ENCODE data around the gene TCAIM. TPM values are rescaled to one million over a fixed set of nuclear protein-coding genes. Genes with fewer than 3 reads are reported as not detected.

The TCAIM gene
- total and polyA plus RNA-seq, 9 of the 15 experiments (the other 6 are each of a cell fraction or from before 2014, with no cell fraction given), result 19.7 to 53.3 (median 36.9) TPM

DNA sequence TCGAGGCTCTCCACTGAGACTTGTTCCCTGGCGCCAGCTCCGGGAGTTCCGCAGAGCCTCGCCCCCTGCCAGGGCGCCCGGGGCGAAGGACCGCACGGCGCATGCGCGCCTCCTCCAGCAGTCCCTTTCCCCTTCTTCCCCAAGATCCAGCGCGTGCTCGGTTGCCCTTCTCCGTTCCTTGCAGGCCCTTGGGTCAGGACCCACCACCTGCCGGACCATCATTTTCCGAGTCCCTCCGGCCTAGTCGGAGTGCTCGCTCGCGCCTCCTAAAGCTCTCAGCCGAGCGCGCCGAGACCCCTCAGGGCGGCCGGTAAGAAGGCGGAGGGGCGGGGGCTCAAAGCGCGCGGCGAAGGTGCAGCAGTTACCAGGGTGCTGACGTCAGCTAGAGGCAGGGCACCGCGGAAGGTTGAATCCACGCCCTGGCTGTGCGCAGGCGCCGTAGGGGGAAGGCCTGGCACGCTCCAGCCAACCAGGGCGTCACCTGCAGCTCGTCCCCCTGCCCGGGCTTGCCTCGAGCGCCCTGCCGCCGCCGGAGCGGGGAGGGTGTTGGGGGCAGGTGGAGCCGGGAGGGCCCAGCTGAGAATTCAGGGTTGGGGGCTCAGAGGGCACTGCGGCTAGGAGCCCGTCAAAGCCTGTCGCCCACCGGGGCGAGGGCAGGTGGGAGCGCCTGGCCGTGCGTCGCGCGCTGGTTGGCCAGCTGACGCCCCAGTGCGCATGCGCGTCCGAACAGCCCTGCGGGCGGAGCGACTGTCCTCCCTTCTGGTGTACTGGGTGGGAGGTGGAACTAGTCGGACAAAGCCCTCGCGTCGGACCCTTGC, at the start of gene TCAIM (continued):
- TF ChIP-seq, protein P1, sequence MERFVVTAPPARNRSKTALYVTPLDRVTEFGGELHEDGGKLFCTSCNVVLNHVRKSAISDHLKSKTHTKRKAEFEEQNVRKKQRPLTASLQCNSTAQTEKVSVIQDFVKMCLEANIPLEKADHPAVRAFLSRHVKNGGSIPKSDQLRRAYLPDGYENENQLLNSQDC (CRISPR knock-in tag; IDR thresholded peaks at IDR 0.05), result 0 out of 2 replicates have a peak, but pooled peaks have one; percentile 32
- 0 out of 2 replicates have a peak, but pooled peaks have one; percentile 37 for TF ChIP-seq CBFB (CRISPR knock-in tag; IDR thresholded peaks at IDR 0.05)
- no peak for TF ChIP-seq NR2C1 (IDR thresholded peaks at IDR 0.05)
- TF ChIP-seq NR2C1 (tag; IDR thresholded peaks at IDR 0.05), result 0 out of 2 replicates have a peak, but pooled peaks have one; percentile 31
- peak; percentile 33; the same call in 1 of the 2 replicates for TF ChIP-seq HDAC8 (tag; IDR thresholded peaks at IDR 0.05)
- peak; percentile 86 for TF ChIP-seq RNF2 (IDR thresholded peaks at IDR 0.05)
- 0 out of 2 replicates have a peak, but pooled peaks have one; percentile 56 for TF ChIP-seq RBM34 (IDR thresholded peaks at IDR 0.05; ENCODE audit: borderline replicate concordance, insufficient read depth, low read length)
- peak in 2 of 3 experiments; percentile 14 to 24 for TF ChIP-seq YY1 (IDR thresholded peaks at IDR 0.05; ENCODE audit: borderline replicate concordance in 1 of 3, control insufficient read depth in 1 of 3, extremely low read depth in 1 of 3, insufficient read depth in 3 of 3, insufficient read length in 1 of 3, insufficient replicate concordance in 2 of 3, low read depth in 1 of 3, low read length in 2 of 3)
- TF ChIP-seq NFATC3 (IDR thresholded peaks at IDR 0.05), result no peak
- TF ChIP-seq E2F3 (CRISPR knock-in tag; IDR thresholded peaks at IDR 0.05), result peak; percentile 50; the same call in 1 of the 2 replicates
- TF ChIP-seq EP400 (IDR thresholded peaks at IDR 0.05), result peak; percentile 99
- peak; percentile 70 for TF ChIP-seq LCOR (CRISPR knock-in tag; IDR thresholded peaks at IDR 0.05)
- TF ChIP-seq XRCC5 (IDR thresholded peaks at IDR 0.05; ENCODE audit: low read depth, low read length), result peak; percentile 30; the same call in 1 of the 2 replicates
- TF ChIP-seq PML (IDR thresholded peaks at IDR 0.05; ENCODE audit: low read length), result peak; percentile 58
- no peak for TF ChIP-seq ETV6 (IDR thresholded peaks at IDR 0.05; ENCODE audit: borderline replicate concordance in 1 of 2, low read depth in 2 of 2, low read length in 1 of 2)
- peak; percentile 81; the same call in 1 of the 2 replicates for TF ChIP-seq ETV6 (CRISPR knock-in tag; IDR thresholded peaks at IDR 0.05; ENCODE audit: borderline replicate concordance)
- no peak for TF ChIP-seq ZNF274 (IDR thresholded peaks at IDR 0.05; ENCODE audit: borderline replicate concordance, low read depth, low read length)
- TF ChIP-seq SOX6 (IDR thresholded peaks at IDR 0.05), result peak; percentile 59; the same call in 1 of the 2 replicates
- no peak for TF ChIP-seq ZFP1 (CRISPR knock-in tag; IDR thresholded peaks at IDR 0.05)
- TF ChIP-seq, protein P2, sequence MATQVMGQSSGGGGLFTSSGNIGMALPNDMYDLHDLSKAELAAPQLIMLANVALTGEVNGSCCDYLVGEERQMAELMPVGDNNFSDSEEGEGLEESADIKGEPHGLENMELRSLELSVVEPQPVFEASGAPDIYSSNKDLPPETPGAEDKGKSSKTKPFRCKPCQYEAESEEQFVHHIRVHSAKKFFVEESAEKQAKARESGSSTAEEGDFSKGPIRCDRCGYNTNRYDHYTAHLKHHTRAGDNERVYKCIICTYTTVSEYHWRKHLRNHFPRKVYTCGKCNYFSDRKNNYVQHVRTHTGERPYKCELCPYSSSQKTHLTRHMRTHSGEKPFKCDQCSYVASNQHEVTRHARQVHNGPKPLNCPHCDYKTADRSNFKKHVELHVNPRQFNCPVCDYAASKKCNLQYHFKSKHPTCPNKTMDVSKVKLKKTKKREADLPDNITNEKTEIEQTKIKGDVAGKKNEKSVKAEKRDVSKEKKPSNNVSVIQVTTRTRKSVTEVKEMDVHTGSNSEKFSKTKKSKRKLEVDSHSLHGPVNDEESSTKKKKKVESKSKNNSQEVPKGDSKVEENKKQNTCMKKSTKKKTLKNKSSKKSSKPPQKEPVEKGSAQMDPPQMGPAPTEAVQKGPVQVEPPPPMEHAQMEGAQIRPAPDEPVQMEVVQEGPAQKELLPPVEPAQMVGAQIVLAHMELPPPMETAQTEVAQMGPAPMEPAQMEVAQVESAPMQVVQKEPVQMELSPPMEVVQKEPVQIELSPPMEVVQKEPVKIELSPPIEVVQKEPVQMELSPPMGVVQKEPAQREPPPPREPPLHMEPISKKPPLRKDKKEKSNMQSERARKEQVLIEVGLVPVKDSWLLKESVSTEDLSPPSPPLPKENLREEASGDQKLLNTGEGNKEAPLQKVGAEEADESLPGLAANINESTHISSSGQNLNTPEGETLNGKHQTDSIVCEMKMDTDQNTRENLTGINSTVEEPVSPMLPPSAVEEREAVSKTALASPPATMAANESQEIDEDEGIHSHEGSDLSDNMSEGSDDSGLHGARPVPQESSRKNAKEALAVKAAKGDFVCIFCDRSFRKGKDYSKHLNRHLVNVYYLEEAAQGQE (IDR thresholded peaks at IDR 0.05; ENCODE audit: borderline replicate concordance), result peak; percentile 20
- TF ChIP-seq, protein P2 (CRISPR knock-in tag; IDR thresholded peaks at IDR 0.05; ENCODE audit: low read depth), result peak; percentile 75

Measured in K562 (cell line).